ENCODE data around the gene SLC5A2.

DNA sequence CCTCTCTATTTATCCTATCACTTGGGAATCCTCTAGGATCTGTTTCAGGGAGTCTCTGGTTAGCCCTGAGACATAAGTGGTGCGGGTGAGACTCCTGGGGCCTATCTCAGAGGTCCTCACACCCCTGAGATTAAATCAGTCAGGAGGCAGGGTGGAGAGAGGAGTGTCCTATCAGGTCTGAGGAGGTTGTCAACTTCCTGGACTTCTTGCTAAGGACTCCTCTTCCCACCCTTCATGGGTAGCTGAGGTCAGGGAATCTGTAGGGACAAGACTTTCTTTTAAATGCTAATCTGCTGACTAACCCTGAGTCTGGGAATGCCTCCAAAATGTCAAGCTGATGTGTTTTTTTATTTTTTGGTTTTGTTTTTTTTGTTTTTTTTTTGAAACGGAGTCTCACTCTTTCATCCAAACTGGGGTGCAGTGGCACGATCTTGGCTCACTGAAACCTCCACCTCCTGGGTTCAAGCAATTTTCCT lies 30.3 kb upstream of the SLC5A2 start:
- TF ChIP-seq, protein P1, sequence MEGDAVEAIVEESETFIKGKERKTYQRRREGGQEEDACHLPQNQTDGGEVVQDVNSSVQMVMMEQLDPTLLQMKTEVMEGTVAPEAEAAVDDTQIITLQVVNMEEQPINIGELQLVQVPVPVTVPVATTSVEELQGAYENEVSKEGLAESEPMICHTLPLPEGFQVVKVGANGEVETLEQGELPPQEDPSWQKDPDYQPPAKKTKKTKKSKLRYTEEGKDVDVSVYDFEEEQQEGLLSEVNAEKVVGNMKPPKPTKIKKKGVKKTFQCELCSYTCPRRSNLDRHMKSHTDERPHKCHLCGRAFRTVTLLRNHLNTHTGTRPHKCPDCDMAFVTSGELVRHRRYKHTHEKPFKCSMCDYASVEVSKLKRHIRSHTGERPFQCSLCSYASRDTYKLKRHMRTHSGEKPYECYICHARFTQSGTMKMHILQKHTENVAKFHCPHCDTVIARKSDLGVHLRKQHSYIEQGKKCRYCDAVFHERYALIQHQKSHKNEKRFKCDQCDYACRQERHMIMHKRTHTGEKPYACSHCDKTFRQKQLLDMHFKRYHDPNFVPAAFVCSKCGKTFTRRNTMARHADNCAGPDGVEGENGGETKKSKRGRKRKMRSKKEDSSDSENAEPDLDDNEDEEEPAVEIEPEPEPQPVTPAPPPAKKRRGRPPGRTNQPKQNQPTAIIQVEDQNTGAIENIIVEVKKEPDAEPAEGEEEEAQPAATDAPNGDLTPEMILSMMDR (conservative IDR thresholded peaks at IDR 0.05; ENCODE audit: low read length), result no peak
- TF ChIP-seq EZH2phosphoT487 (IDR thresholded peaks at IDR 0.05; ENCODE audit: borderline replicate concordance, low read depth, low read length), result no peak

Measured in OCI-LY7 (cell line).